Activated T-helper 2 cell treated with anti-CD3 and anti-CD28 coated beads, Interferon-gamma antibody, Interleukin-2, Interleukin-4, amounts not matched to agents 10 μg/mL and 5 μg/mL and 100 μg/mL, durations not matched to agents 14 hours and 24 hours and 36 hours (primary cell): Measurements from ENCODE around the gene MYCN. TPM values are rescaled to one million over a fixed set of nuclear protein-coding genes. Genes with fewer than 3 reads are reported as not detected.
"Not testable (repeated sequence)": the region's sequence is repeated elsewhere in the genome, so short reads cannot be mapped to it uniquely, and the experiment has no call there.

Experiments
- DNase-seq: peaks from one replicate; pipeline ENCODE4 v3.0.0; 2021; ENCODE audit warnings: low spot score
- H3K27ac Mint-ChIP-seq: one replicate; pipeline ENCODE4 v1.8.0; 2021; ENCODE audit warnings: mixed read lengths
- H3K27me3 Mint-ChIP-seq: one replicate; pipeline ENCODE4 v1.8.0; 2021; ENCODE audit warnings: low read depth, mixed read lengths
- H3K36me3 Mint-ChIP-seq: one replicate; pipeline ENCODE4 v1.8.0; 2021; ENCODE audit warnings: low read depth, mixed read lengths
- H3K4me1 Mint-ChIP-seq: one replicate; pipeline ENCODE4 v1.8.0; 2021; ENCODE audit warnings: low read depth, mixed read lengths
- H3K4me3 Mint-ChIP-seq: one replicate; pipeline ENCODE4 v1.8.0; 2021; ENCODE audit warnings: low read depth, mild to moderate bottlenecking, moderate library complexity, mixed read lengths
- H3K9me3 Mint-ChIP-seq: one replicate; pipeline ENCODE4 v1.8.0; 2021; ENCODE audit warnings: mixed read lengths
- intact Hi-C: fragments of 100-400 bp; cut with micrococcal nuclease; formaldehyde crosslinking; loops from one replicate; pipeline ENCODE4 v1.15.1; 2023
- total RNA-seq: library from RNA; stranded (reverse); gene quantifications from 2 replicates; pipeline ENCODE4 v1.2.3, GENCODE V29; 2022

Gene MYCN
- total RNA-seq, 1 donor from 2014 or later: not detected

- intact Hi-C loops: no loop called here
- Mint-ChIP-seq H3K36me3 (no peaks in the 10 kb centered on the region), H3K27me3 (peaks cover 2% of the 10 kb centered on the region), H3K9me3 (no peaks in the 10 kb centered on the region), H3K27ac (no peak overlapping the region), H3K4me3 (no peak overlapping the region), H3K4me1 (peaks cover 1% of the 10 kb centered on the region)
- no peak for DNase-seq
Measured at GRCh38 chr2:15912203-15912602, 28.1 kb upstream of the MYCN start.

GRCh38 chr2:15913146-15913545, 27.2 kb upstream of the MYCN start:
- DNase-seq: no peak
- intact Hi-C loops: no loop called here

GRCh38 chr2:15914596-15915385, 25.6 kb upstream of the MYCN start:
- DNase-seq: no peak
- H3K4me3 Mint-ChIP-seq: no peak overlapping the region
- no peaks in the 10 kb centered on the region for H3K27me3 Mint-ChIP-seq
- no peaks in the 10 kb centered on the region for H3K4me1 Mint-ChIP-seq
- no peaks in the 10 kb centered on the region for H3K9me3 Mint-ChIP-seq
- H3K27ac Mint-ChIP-seq: no peak overlapping the region
- no peaks in the 10 kb centered on the region for H3K36me3 Mint-ChIP-seq
- intact Hi-C loops: no loop called here

More at GRCh38 chr2:15913146-15913545, 27.2 kb upstream of the MYCN start:
- Mint-ChIP-seq H3K27ac (no peak overlapping the region), H3K36me3 (no peaks in the 10 kb centered on the region), H3K9me3 (no peaks in the 10 kb centered on the region), H3K27me3 (no peaks in the 10 kb centered on the region), H3K4me1 (no peaks in the 10 kb centered on the region), H3K4me3 (no peak overlapping the region)

GRCh38 chr2:15915546-15915945, 24.8 kb upstream of the MYCN start:
- DNase-seq, H3K36me3 Mint-ChIP-seq, H3K9me3 Mint-ChIP-seq, H3K27me3 Mint-ChIP-seq, H3K27ac Mint-ChIP-seq, H3K4me1 Mint-ChIP-seq, H3K4me3 Mint-ChIP-seq, intact Hi-C loops: not testable (repeated sequence)

GRCh38 chr2:15916336-15916735, 24.0 kb upstream of the MYCN start:
- Mint-ChIP-seq H3K4me3 (no peak overlapping the region), H3K36me3 (no peaks in the 10 kb centered on the region), H3K27me3 (no peaks in the 10 kb centered on the region), H3K4me1 (no peaks in the 10 kb centered on the region), H3K27ac (no peak overlapping the region), H3K9me3 (no peaks in the 10 kb centered on the region)
- intact Hi-C loops: no loop called here
- DNase-seq: no peak

- Mint-ChIP-seq H3K36me3 (no peaks in the 10 kb centered on the region), H3K27me3 (no peaks in the 10 kb centered on the region), H3K4me3 (no peak overlapping the region), H3K9me3 (no peaks in the 10 kb centered on the region), H3K27ac (no peak overlapping the region), H3K4me1 (no peaks in the 10 kb centered on the region)
- intact Hi-C loops: no loop called here
- no peak for DNase-seq
Measured at GRCh38 chr2:15918761-15919356, 21.5 kb upstream of the MYCN start.

- Mint-ChIP-seq H3K27ac (no peak overlapping the region), H3K4me1 (no peaks in the 10 kb centered on the region), H3K27me3 (no peaks in the 10 kb centered on the region), H3K9me3 (no peaks in the 10 kb centered on the region), H3K4me3 (no peak overlapping the region), H3K36me3 (no peaks in the 10 kb centered on the region)
- intact Hi-C loops: no loop called here
- no peak for DNase-seq
Measured at GRCh38 chr2:15919716-15920434, 20.5 kb upstream of the MYCN start.

- H3K9me3 Mint-ChIP-seq: no peaks in the 10 kb centered on the region
- no peak for DNase-seq
- H3K27ac Mint-ChIP-seq: no peak overlapping the region
- intact Hi-C loops: no loop called here
- no peaks in the 10 kb centered on the region for H3K27me3 Mint-ChIP-seq
- H3K4me1 Mint-ChIP-seq: no peaks in the 10 kb centered on the region
- H3K4me3 Mint-ChIP-seq: no peak overlapping the region
- no peaks in the 10 kb centered on the region for H3K36me3 Mint-ChIP-seq
Measured at GRCh38 chr2:15920696-15921095, 19.7 kb upstream of the MYCN start.

GRCh38 chr2:15923597-15923996, 16.8 kb upstream of the MYCN start:
- intact Hi-C loops: no loop called here
- Mint-ChIP-seq H3K27ac (no peak overlapping the region), H3K9me3 (no peaks in the 10 kb centered on the region), H3K4me3 (no peak overlapping the region), H3K36me3 (no peaks in the 10 kb centered on the region), H3K4me1 (no peaks in the 10 kb centered on the region), H3K27me3 (no peaks in the 10 kb centered on the region)
- DNase-seq: no peak

GRCh38 chr2:15925819-15926218, 14.5 kb upstream of the MYCN start:
- H3K4me1 Mint-ChIP-seq: no peaks in the 10 kb centered on the region
- H3K27ac Mint-ChIP-seq: no peak overlapping the region
- H3K9me3 Mint-ChIP-seq: no peaks in the 10 kb centered on the region
- H3K36me3 Mint-ChIP-seq: no peaks in the 10 kb centered on the region
- intact Hi-C loops: no loop called here
- no peak for DNase-seq
- H3K4me3 Mint-ChIP-seq: no peak overlapping the region
- no peaks in the 10 kb centered on the region for H3K27me3 Mint-ChIP-seq

- Mint-ChIP-seq H3K27me3 (no peaks in the 10 kb centered on the region), H3K9me3 (no peaks in the 10 kb centered on the region), H3K4me1 (no peaks in the 10 kb centered on the region), H3K4me3 (no peak overlapping the region), H3K36me3 (no peaks in the 10 kb centered on the region), H3K27ac (no peak overlapping the region)
- no peak for DNase-seq
- intact Hi-C loops: no loop called here
Measured at GRCh38 chr2:15926252-15926651, 14.1 kb upstream of the MYCN start.

GRCh38 chr2:15927551-15928218, 12.7 kb upstream of the MYCN start:
- H3K4me1 Mint-ChIP-seq: no peaks in the 10 kb centered on the region

GRCh38 chr2:15929008-15929407, 11.3 kb upstream of the MYCN start:
- H3K36me3 Mint-ChIP-seq, H3K27me3 Mint-ChIP-seq, H3K9me3 Mint-ChIP-seq, H3K4me3 Mint-ChIP-seq, H3K4me1 Mint-ChIP-seq, intact Hi-C loops, DNase-seq, H3K27ac Mint-ChIP-seq: not testable (repeated sequence)

More at GRCh38 chr2:15927551-15928218, 12.7 kb upstream of the MYCN start:
- Mint-ChIP-seq H3K27me3 (no peaks in the 10 kb centered on the region), H3K9me3 (no peaks in the 10 kb centered on the region), H3K36me3 (no peaks in the 10 kb centered on the region), H3K27ac (no peak overlapping the region), H3K4me3 (no peak overlapping the region)
- intact Hi-C loops: no loop called here
- no peak for DNase-seq
